ENCODE measurements around the gene SAMD11.

Gene SAMD11

GRCh38 chr1:967466-968343 lies 44.0 kb downstream of the SAMD11 start:
- no peak overlapping the region for H3K9ac ChIP-seq (ENCODE audit: low read length)
- no peak for DNase-seq
- no peak overlapping the region for H3K4me3 ChIP-seq (ENCODE audit: low read length)
- peak overlapping the region; percentile 100; the same call in 1 of the 2 replicates for H3K4me2 ChIP-seq (ENCODE audit: low read depth, low read length)
- peaks cover 4% of the 10 kb centered on the region; the same call in 1 of the 2 replicates for H3F3A ChIP-seq (ENCODE audit: insufficient read depth, low read length)
- H3K9me2 ChIP-seq (replicated peaks; ENCODE audit: insufficient read depth, low read length), result no peaks in the 10 kb centered on the region
- no peaks in the 10 kb centered on the region for H3K79me2 ChIP-seq (ENCODE audit: low read length)
- H2AFZ ChIP-seq (ENCODE audit: low read length), result no peak overlapping the region
- no peaks in the 10 kb centered on the region for H3K27me3 ChIP-seq (replicated peaks; ENCODE audit: insufficient read depth, low read length)
- no peaks in the 10 kb centered on the region for H4K20me1 ChIP-seq (ENCODE audit: insufficient read depth, low read length)
- H3K4me1 ChIP-seq (ENCODE audit: low read length), result peaks cover 9% of the 10 kb centered on the region
- no peak overlapping the region for H3K27ac ChIP-seq (ENCODE audit: low read length)
- no peaks in the 10 kb centered on the region for H3K36me3 ChIP-seq (replicated peaks; ENCODE audit: insufficient read depth, low read length)
- TF ChIP-seq EZH2phosphoT487 (IDR thresholded peaks at IDR 0.05; ENCODE audit: low read length) (no peak), EZH2 (optimal IDR thresholded peaks at IDR 0.05; ENCODE audit: low read depth, low read length) (no peak)
- TF ChIP-seq, protein P1, sequence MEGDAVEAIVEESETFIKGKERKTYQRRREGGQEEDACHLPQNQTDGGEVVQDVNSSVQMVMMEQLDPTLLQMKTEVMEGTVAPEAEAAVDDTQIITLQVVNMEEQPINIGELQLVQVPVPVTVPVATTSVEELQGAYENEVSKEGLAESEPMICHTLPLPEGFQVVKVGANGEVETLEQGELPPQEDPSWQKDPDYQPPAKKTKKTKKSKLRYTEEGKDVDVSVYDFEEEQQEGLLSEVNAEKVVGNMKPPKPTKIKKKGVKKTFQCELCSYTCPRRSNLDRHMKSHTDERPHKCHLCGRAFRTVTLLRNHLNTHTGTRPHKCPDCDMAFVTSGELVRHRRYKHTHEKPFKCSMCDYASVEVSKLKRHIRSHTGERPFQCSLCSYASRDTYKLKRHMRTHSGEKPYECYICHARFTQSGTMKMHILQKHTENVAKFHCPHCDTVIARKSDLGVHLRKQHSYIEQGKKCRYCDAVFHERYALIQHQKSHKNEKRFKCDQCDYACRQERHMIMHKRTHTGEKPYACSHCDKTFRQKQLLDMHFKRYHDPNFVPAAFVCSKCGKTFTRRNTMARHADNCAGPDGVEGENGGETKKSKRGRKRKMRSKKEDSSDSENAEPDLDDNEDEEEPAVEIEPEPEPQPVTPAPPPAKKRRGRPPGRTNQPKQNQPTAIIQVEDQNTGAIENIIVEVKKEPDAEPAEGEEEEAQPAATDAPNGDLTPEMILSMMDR (IDR thresholded peaks at IDR 0.05; ENCODE audit: low read length), result no peak
- no peaks in the 10 kb centered on the region for H3K9me3 ChIP-seq (replicated peaks; ENCODE audit: insufficient read depth, low read length)

- peaks cover 4% of the 10 kb centered on the region; the same call in 1 of the 2 replicates for H3F3A ChIP-seq (ENCODE audit: insufficient read depth, low read length)
- no peak overlapping the region for H3K27ac ChIP-seq (ENCODE audit: low read length)
- H3K27me3 ChIP-seq (replicated peaks; ENCODE audit: insufficient read depth, low read length), result peaks cover 9% of the 10 kb centered on the region; the same call in 1 of the 2 replicates
- no peak overlapping the region for H3K9ac ChIP-seq (ENCODE audit: low read length)
- H3K4me2 ChIP-seq (ENCODE audit: low read depth, low read length), result no peak overlapping the region
- H3K4me1 ChIP-seq (ENCODE audit: low read length), result peaks cover 9% of the 10 kb centered on the region
- no peaks in the 10 kb centered on the region for H3K36me3 ChIP-seq (replicated peaks; ENCODE audit: insufficient read depth, low read length)
- no peak for TF ChIP-seq EZH2 (optimal IDR thresholded peaks at IDR 0.05; ENCODE audit: low read depth, low read length)
- no peak for TF ChIP-seq EZH2phosphoT487 (IDR thresholded peaks at IDR 0.05; ENCODE audit: low read length)
- TF ChIP-seq, protein P1 (IDR thresholded peaks at IDR 0.05; ENCODE audit: low read length), result no peak
- H3K9me2 ChIP-seq (replicated peaks; ENCODE audit: insufficient read depth, low read length), result no peaks in the 10 kb centered on the region
- no peak overlapping the region for H2AFZ ChIP-seq (ENCODE audit: low read length)
- DNase-seq, result no peak
- no peaks in the 10 kb centered on the region for H3K9me3 ChIP-seq (replicated peaks; ENCODE audit: insufficient read depth, low read length)
- no peaks in the 10 kb centered on the region for H4K20me1 ChIP-seq (ENCODE audit: insufficient read depth, low read length)
- H3K4me3 ChIP-seq (ENCODE audit: low read length), result no peak overlapping the region
- H3K79me2 ChIP-seq (ENCODE audit: low read length), result no peaks in the 10 kb centered on the region
Observed at GRCh38 chr1:969260-969855, 45.6 kb downstream of the SAMD11 start.

DNA sequence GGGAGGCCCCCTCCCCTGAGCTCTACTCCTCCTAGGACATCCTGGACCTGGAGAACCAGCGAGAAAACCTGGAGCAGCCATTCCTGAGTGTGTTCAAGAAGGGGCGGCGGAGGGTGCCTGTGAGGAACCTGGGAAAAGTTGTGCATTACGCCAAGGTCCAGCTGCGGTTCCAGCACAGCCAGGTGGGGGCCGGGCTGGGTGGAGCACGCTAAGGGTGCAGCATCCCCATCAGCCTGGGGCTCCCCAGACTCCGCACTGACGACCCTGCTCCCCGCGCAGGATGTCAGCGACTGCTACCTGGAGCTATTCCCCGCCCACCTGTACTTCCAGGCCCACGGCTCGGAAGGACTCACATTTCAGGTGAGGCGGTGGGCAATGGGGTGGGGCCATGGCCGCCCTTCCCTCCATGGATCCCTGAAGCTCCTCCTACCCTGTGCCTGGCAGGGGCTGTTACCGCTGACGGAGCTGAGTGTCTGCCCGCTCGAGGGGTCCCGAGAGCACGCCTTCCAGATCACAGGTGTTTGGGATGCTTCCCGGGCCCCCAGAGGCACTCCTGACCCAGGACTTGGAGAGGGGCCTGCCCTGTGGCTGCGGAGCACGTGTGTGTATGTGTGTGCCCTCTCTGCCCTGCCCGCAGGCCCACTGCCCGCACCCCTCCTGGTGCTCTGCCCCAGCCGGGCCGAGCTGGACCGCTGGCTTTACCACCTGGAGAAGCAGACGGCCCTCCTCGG lies 46.7 kb downstream of the SAMD11 start:
- no peaks in the 10 kb centered on the region for H3K36me3 ChIP-seq (replicated peaks; ENCODE audit: insufficient read depth, low read length)
- H2AFZ ChIP-seq (ENCODE audit: low read length), result no peak overlapping the region
- no peak overlapping the region for H3K4me3 ChIP-seq (ENCODE audit: low read length)
- peaks cover 13% of the 10 kb centered on the region; the same call in 1 of the 2 replicates for H3K27me3 ChIP-seq (replicated peaks; ENCODE audit: insufficient read depth, low read length)
- H3K27ac ChIP-seq (ENCODE audit: low read length), result no peak overlapping the region
- no peak overlapping the region for H3K4me2 ChIP-seq (ENCODE audit: low read depth, low read length)
- no peaks in the 10 kb centered on the region for H3K79me2 ChIP-seq (ENCODE audit: low read length)
- H3K9ac ChIP-seq (ENCODE audit: low read length), result no peak overlapping the region
- H3K9me2 ChIP-seq (replicated peaks; ENCODE audit: insufficient read depth, low read length), result no peaks in the 10 kb centered on the region
- peaks cover 9% of the 10 kb centered on the region for H3K4me1 ChIP-seq (ENCODE audit: low read length)
- no peaks in the 10 kb centered on the region for H3K9me3 ChIP-seq (replicated peaks; ENCODE audit: insufficient read depth, low read length)
- no peak for DNase-seq
- peaks cover 4% of the 10 kb centered on the region; the same call in 1 of the 2 replicates for H3F3A ChIP-seq (ENCODE audit: insufficient read depth, low read length)
- TF ChIP-seq EZH2 (optimal IDR thresholded peaks at IDR 0.05; ENCODE audit: low read depth, low read length) (no peak), EZH2phosphoT487 (IDR thresholded peaks at IDR 0.05; ENCODE audit: low read length) (no peak)
- TF ChIP-seq, protein P1 (IDR thresholded peaks at IDR 0.05; ENCODE audit: low read length), result no peak
- H4K20me1 ChIP-seq (ENCODE audit: insufficient read depth, low read length), result no peaks in the 10 kb centered on the region
